Dedifferentiated amniotic fluid mesenchymal stem cell (primary cell): ENCODE data around the gene HSDL1.

Experiments used
- DNase-seq: peaks from one replicate; pipeline ENCODE4 v3.0.0-alpha.2; 2016; ENCODE audit errors: extremely low spot score

The HSDL1 gene

DNA sequence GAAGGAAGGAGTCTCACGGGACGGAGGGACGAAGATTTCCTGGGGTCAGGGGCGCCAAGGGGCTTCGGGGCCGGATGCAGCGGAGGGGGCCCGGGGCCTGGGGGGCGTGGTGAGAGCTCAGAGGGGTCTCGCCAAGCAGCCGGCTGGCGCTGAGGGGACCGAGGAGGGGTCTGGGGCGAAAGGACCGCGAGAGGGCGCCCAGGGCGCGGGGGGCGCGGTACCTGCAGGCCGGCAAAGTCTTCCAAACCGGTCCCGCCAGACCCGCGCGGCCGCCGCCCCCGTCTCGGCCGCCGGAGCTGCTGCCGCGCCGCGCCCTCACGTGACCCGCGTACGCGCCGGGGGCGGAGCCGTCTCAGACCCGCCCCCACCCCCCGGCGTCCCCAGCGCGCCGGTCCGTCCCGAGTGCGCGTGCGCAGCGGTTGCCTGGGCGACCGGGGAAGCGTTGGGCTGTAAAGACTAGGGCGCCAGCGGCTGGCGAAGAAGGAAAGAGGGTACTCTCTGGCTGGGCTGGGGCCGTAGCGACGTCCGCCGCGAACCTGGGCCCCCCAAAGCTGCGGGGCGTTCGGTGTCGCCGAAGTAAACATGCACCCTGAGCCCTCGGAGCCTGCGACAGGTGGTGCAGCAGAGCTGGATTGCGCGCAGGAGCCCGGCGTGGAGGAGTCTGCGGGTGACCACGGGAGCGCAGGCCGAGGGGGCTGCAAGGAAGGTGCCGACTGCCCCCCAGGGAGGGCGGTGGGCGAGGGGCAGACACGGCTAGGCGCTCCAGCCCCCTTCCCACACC, at the start of gene HSDL1, which contains the start of gene DNAAF1:
HSDL1 (minus strand) TSS at position 319 of the 781 bp plus-strand sequence. CDS start 13,856 bp downstream, outside the sequence.
DNAAF1 (plus strand) TSS at position 450 of the 781 bp plus-strand sequence; CDS start at position 583, 133 bp downstream.
- peak; percentile 64 for DNase-seq

DNA sequence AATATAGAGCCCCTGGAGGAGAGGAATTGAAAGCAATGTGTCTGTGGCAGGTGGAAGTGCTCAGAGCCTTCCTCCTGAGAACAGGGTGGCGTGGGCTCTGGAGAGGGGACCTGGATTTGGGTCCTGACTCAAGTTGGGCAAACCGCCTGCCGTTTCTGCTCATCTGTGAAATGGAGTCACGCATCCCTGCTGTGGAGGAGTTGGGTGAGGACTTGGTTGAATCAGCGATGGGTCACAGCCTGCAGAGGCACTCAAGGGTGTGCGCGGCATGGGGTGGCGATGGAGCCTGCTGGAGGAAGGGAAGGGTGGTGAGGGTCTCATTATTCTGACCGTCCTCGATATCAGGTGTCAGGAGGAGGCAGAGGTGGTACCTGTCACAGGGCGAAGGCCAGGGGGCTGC, 49.0 kb upstream of the HSDL1 start:
- no peak for DNase-seq

DNA sequence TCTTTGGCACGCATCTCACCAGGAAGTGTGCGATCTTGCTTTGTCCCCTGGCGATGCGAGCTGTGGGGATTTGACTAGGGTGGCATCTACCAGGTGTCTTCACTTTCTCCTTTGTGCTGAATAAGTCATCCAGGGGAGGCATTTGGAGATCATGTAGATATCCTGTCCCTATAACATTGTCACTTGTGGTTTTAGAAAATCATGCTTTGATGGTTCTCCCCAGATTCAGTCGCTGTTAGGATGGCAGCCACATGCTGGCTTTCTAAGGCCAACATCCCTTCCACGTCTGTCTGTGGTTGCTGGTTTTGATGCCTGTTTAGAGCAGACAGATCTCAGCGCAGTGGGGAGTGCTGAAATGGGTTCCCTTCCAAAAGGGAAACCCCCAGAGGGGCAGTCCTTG, 48.5 kb upstream of the HSDL1 start:
- DNase-seq = no peak

DNA sequence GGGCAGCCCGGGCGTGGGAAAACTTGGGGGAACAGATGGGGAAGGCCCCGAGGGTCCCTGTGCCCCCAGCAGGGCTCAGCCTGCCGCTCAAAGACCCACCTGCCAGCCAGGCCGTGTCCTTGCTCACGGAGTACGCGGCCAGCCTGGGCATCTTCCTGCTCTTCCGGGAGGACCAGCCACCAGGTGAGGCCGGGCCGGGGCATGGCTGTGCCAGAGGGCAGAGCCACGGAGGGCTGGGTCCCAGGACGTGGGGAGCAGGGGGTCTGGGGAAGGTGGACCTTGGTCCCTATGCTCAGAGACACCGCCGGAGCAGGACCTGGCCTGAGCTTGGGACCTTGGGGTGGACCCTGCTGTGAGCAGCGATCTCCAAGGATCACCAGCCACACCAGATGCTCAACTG, 46.5 kb upstream of the HSDL1 start:
- no peak for DNase-seq

DNA sequence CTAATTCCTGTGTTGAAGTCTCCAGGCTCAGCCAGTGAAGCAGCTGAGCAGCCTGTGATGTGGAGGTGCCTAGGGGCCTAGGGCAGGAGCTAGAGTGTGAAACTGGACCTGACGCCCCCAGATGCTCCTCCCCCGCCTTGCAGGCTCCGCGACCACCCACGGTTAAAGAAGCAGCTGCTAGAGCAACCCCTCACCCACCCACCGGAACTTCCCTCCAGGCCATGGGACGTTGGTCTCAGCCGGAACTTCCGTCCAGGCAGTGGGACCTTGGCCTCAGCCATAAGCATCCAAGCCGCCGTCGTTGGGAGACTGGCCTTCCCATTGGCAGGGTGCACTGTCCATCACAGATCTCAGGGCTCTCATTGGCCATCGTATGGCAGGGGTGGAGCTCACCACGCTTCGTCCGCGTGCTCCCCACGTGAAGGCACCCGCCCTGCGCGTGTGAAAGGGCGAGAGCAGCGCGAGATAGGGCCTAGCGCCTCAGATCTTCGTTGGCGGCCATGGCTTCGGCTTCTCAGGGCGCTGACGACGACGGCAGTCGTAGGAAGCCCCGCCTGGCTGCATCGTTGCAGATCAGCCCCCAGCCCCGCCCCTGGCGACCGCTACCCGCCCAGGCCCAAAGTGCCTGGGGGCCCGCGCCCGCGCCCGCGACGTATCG, 45.9 kb upstream of the HSDL1 start, which contains the start of gene ADAD2:
ADAD2 (plus strand) TSS at position 427 of the 658 bp plus-strand sequence; CDS start at position 501, 74 bp downstream.
- no peak for DNase-seq

DNA sequence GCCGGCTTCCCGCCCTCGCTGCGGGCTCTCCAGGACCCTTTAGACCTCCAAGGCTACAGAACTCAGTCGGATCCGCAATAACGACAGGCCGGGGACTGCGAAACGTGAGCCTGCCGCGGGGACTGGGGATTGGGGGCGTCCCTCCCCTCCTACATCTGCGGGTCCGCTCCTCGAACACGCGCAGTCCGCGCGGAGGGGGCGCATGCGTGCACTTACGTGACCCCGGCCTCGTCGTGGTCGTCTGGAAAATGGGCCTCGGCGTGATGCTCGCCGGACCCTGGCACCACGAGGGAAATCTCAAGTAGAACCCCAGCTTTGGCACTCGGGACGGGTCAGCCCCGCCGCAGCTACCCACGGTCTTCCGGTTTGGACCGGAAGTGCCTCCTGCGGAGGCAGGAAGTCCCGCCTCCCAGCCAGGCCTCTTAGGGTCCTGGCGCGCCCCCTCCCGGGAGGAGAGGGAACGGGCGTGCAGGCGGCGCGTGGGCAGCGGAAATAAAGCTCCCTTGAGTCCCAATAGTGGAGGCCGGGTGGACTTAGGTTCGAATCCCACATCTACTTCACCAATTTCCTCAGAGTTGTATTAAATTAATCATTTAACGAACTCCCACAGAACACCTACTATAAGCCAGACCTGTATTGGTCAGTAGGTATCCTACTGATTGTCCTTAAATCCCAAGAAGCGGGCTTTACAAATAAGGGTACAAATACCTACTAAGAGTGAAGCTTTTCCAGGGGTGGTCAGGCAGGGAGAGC, 41.9 kb upstream of the HSDL1 start, which contains the start of gene TAF1C:
TAF1C (minus strand) TSS at position 373 of the 753 bp plus-strand sequence. CDS start 2,069 bp downstream, outside the sequence.
- DNase-seq = peak; percentile 93

DNA sequence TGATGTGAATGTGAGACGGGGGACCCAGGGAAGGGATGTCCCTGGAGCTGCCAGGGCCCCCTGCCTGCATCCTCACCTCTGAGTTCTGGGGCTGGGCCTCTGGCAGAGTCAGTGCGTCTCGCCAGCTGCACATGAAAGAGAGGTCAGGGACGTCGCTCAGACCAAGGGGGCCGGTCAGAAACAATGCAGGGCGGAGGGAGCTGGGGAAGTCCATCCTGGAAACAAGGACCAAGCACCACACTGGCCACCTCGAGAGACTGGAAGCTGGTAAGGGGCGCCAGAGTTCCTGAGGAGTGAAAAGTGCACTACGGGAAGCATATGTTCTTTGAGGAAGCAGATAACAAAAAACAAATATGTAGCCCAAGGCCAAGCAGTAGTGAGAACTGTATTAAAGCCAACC, 39.8 kb upstream of the HSDL1 start:
- no peak for DNase-seq

DNA sequence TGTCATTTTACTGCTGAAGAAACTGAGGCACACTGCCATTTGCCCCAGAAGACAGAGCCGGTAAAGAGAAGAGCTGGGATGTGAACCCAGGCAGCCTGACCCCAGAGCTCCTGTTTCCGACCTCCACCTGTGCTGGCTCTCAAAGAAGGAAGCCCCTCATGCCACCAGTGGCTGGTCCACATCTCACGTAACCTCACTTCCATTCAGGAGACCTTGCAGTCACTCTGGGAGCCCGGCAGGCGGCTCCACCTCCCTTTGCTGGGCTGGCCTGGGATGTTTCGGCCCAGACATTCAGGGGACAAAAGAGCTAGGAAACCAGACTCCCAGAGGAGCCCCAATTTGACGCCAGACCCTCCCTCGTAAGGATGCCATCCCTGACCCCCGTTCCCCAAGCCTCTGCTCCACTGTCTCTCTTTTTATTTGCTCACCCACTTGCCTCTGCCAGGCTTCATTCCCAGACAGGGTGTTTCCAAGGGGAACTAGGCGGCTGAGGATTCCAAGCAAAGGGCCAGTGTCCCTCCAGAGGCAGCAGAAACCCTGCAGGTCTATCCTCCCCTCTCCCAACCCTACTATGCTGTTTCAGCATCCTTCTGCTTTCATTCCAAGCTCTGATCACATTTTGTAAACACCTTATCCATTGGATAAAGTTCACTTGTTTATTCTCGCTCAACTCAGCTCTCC, 39.1 kb upstream of the HSDL1 start:
- DNase-seq = no peak

DNA sequence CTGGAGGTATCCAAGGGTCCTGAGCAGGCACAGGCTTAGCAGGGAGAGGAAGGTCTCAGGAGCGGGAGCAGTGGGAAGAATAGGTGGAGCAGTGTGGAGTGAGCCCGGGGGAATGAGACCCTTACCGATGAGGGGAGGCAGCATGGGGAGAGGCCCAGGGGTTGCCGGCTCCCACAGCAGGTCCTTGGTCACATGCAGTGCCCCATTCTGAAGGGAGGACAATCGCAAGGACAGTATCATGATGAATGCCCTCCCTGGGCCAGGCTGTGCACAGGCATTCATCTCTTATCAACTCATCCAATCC, 38.5 kb upstream of the HSDL1 start:
- no peak for DNase-seq

DNA sequence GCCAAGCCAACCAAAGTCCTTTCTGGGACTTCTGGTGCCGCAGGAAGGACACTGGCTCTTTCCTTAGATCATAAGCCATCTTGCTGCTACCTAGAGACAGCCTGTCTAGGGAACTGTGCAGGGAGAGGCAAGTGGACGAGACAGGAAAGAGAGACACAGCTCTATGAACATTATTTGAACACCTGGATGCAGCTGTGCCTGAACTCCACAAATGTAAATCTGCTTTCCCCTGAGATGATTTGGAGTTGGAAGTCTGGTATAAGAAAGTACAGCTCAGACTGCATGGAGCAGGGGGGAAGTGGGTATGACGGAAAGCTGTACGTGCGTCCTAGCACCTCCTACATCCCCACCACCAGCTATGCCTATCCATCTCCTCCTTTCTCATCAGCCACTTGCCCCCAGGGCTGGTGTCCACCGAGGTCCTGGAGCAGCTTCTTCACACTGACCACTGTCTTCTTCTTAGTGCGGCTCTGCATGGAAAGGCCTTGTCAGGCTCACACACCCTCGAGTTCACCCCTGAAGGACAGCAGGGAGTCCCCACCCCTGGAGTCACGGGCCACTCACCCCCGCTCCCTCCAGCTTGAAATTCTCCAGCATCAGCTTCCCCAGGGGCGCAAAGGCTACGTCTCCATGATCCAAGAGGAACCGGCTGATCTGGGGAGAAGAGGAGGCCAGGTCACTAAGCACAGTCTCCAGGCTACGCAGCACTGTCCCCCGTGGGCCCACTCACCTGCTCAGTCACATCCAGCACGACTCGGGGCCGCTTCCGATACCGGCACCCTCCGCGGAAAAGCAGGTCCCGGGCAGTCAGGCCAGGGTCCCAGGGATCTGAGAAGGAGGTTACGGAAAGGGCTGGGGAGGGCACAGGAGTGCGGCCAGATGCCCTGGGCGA, 37.9 kb upstream of the HSDL1 start:
- no peak for DNase-seq

DNA sequence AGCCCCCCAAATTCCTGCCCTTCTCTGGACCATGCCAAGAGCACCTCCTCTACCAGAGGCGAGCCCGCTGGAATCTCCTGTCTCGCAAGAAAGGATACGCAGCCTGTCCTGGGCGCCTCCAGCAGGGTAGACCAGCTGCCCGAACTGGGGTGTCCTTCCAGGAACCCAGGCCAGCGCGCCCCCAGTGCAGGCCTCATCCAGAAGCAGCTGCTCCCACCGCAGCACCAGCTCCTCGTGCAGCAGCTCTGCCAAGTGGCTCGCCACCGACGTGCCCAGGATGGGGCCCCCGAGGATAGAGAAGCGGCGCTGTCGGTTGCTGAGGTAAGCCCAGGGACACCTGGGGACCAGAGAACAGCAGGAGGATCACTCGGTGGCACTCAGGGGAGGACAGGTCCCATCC, 37.1 kb upstream of the HSDL1 start:
- DNase-seq = no peak

DNA sequence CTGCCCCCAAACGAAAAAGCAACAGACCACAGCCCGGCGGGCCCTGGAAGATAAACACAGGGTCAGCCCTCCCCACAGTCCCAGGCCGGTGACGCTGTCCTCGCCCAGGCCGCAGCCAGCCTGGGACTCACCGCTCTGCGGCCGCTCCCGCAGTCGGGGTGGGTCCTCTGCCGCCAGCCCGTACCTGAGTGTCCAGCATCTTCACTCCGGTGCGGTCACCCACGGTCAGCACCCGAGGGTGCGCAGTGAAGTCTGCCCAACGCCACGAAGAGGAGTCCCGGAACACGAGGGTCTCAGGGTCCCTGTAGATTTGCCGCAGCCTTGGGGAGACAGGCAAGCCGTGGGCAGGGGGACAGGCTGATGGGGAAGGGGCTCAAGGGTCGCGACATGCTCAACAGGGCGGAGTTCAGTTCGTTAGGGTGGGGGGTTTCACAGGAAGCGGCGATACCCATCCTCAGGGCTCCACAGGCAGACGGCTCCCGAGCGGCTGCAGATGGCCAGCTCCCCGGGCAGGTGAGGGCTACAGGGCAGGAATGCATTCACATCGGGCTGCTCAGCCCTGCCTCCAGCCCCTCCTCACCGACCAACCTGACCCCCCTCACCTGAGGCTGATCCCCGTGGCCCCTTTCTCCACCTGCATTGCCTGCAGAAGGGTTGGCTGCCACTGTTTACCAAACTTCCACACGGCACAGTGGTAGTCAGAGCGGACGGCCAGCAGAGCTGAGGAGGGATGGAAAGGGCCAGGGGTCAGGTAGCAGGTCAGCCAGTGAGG, 36.4 kb upstream of the HSDL1 start:
- no peak for DNase-seq

DNA sequence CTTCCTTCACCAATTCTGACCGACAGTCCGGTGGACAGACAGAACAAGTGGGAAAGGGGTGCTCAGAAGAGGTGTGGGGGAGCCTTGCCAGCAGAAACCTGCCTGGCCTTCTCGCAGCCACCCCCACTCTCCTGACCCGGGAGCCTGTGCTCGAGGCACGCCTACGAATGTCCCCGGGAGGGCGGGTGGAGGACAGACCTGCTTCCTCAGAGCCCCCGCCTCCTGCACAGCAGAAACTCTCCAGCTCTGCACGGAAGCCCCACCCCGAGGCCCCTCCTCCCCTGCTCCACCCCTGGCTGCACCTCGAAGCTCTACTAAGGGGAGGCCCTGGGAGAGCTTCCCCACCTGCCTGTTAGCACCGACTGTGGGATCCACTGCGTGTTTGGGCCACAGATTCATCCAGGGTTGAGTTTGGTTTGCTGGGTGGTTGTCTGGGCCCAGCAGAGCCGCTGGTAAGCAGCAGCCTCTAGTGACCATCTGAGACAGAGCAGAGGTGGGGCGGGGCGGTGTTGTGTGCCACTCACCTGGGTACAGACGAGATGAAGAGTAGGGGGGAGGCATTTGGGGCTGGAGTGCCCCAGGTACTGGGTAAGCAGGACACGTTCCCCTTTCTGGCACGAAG, 35.7 kb upstream of the HSDL1 start:
- no peak for DNase-seq

DNA sequence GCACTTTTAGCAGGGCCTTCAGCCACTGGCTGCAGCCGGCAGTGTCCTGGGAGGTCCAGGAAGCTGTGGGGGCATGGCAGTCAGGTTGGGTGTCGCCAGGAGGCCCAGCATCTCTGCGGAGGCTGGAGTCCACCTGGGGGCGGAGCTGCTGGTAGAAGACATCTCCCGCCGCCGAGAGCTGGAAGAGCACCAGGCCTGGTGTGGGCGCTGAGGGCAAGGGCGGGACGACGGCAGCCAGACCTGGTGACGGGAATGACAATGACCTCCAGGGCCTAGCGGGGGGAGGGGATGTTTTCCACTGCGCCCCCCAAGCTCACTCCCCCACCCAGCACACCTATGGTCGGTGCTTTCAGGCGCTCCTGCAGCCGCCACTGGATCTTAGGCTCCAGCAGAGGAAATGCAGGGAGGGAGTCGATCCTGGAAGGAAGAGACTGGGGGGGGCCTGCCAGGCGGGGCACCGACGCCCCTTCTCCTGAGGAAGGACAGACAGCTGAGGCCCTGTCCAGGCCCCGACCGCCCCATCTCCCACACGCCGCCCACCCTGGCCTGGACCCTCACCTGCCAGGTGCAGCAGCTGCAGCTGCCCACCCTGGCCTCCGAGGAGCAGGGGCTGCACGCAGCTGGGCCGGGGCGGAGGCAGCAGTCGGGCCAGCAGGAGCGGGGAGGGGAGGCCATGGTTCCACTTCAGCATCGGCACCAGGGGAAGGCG, 34.8 kb upstream of the HSDL1 start:
- DNase-seq = no peak

DNA sequence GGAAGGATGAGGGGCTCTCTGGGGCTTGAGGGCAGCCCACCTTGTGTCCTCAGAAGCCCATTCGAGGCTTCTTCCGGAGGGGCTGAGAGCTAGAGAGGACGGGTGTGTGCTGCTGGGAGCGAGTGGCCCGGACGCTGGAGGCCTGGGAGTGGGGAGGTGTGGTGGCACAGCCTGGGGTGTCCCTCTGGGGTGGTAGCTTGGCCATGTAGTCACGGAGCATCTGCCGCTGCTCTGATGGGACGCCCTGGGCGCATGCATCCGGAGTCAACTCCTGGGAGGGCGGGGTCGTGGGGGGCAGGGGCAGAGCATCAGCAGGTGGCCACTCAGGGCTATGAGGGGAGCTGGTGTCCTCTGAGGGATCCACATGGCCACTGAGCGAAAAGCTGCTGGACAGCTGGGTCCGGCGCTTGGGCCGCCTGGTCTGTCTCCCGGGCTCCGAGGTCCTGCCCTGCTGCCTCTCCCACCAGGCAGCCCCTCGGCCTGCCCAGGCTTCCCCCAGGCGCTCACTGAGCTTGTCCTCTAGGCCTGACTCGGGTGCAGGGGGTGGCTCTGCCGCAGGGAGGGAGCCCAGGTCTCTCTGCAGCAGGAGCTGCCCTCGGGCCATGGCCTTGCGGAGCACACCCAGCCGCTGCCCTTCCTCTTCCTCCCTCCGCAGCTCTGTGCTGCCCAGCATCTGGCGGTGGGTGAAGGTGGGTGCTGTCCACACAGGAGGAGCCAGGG, 34.1 kb upstream of the HSDL1 start:
- no peak for DNase-seq

DNA sequence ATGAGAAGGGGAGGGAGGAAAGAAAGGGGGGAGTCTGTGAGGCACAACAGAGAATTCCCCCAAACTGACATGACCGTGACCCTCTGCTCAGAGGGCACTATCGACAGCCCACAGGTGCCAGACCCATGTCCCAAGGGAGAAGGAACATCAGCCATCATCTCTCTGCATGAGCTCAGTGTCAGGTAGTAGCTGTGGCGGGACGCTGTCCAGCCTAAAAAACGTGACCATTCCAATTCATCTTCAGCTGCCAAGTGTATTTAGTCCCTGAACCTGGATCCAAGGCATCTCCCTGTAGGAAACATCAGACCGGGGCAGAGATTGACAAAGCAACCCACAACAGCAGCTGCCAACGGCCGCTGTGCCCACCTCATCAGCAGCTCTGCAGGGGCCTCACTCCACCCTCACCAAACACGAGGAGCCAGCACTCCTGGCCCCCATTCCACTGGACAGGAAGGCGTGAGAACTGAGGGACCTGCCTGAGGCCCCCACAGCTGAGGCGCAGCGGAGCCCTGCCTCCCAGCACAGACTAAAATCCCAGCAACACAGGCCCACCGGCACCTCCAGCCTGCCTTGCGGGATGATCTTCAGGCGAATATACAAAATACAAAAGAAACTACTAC, 33.3 kb upstream of the HSDL1 start:
- DNase-seq = no peak

DNA sequence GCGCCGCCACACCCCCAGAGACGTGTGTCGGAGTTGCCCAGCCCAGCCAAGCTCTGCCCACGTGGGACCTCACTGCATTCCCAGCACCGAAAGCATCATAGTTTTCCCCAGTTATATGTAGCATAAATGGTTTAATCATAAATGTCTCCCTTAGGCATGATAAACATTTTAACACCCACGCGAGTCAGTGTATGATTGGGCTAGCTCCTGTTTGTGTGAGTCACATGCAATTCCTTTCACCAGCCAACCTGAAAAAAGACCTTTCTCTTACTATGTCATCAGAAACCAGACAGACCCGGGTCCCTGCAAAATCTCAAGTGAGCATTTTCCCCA, 32.7 kb upstream of the HSDL1 start:
- no peak for DNase-seq
